Measurements from ENCODE around the gene TMEM187.

DNA sequence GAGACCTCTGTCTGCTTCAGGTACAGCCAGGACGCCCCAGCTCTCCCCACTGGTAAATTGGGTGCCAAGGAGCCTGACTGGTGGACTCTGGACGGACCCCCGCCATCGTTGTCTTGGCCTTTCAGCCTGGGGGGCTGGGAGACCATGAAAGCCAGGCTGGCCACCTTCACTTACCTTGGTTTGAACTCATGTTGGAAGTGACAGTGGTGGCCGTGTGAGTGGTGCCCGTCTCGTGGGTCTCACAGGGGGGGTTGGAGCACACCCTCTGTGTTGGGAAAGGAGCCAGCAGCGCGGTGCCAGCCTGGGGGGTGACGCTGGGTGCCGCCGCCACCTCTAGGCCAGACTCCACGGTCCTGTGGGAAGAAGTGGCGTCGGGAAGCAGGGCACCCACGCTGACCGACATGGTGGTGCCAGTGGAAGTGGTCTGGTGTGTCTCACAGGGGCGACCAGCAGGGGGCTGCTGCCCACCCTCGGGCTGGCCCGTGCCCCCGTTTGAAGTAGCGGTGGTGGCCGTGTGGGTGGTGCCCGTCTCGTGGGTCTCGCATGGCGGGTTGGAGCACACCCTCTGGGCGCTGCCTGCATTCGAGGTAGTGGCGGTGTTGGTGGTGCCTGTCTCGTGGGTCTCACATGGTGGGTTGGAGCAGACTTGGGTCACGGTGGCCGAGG lies 18.5 kb upstream of the TMEM187 start:
- TF ChIP-seq RAD21 (IDR thresholded peaks at IDR 0.05; ENCODE audit: low read depth) (no peak), EP300 (IDR thresholded peaks at IDR 0.05; ENCODE audit: borderline replicate concordance) (no peak)
